Endothelial cell of hepatic sinusoid (primary cell): ENCODE results near the gene NKD1.

ENCODE experiments used
- in situ Hi-C: cut with HindIII; loops from 2 replicates; pipeline ENCODE4 v1.10.0; 2017; ENCODE audit warnings: low sequenced_read_pairs

The NKD1 gene

GRCh38 chr16:50557046-50557445 is 8.8 kb downstream of the NKD1 start:
- in situ Hi-C loops: loop anchor here (5.0 kb wide), 1 partner anchor 100 kb away; no protein-coding TSS in a partner anchor

GRCh38 chr16:50558913-50559312 is 10.7 kb downstream of the NKD1 start:
- in situ Hi-C loops: loop anchor here (5.0 kb wide), 1 partner anchor 98 kb away; no protein-coding TSS in a partner anchor

GRCh38 chr16:50559342-50559741 is 11.1 kb downstream of the NKD1 start:
- in situ Hi-C loops: loop anchor here (5.0 kb wide), 1 partner anchor 98 kb away; no protein-coding TSS in a partner anchor

GRCh38 chr16:50559804-50560514 is 11.8 kb downstream of the NKD1 start:
- in situ Hi-C loops: loop anchor here (5.0 kb wide), 1 partner anchor 97 kb away; no protein-coding TSS in a partner anchor

GRCh38 chr16:50560903-50561863 is 13.0 kb downstream of the NKD1 start:
- in situ Hi-C loops: no loop called here

- in situ Hi-C loops: no loop called here
Measured at GRCh38 chr16:50562657-50563056, 14.5 kb downstream of the NKD1 start.

- in situ Hi-C loops: no loop called here
Measured at GRCh38 chr16:50563989-50564388, 15.8 kb downstream of the NKD1 start.

- in situ Hi-C loops: no loop called here
Measured at GRCh38 chr16:50565428-50565827, 17.2 kb downstream of the NKD1 start.

- in situ Hi-C loops: no loop called here
Measured at GRCh38 chr16:50566014-50566962, 18.1 kb downstream of the NKD1 start.

GRCh38 chr16:50567651-50568050 is 19.5 kb downstream of the NKD1 start:
- in situ Hi-C loops: no loop called here

- in situ Hi-C loops: no loop called here
Measured at GRCh38 chr16:50568187-50568815, 20.1 kb downstream of the NKD1 start.

- in situ Hi-C loops: no loop called here
Measured at GRCh38 chr16:50570354-50570753, 22.2 kb downstream of the NKD1 start.

GRCh38 chr16:50570808-50571598 is 22.8 kb downstream of the NKD1 start:
- in situ Hi-C loops: no loop called here

GRCh38 chr16:50571786-50572185 is 23.6 kb downstream of the NKD1 start:
- in situ Hi-C loops: no loop called here

- in situ Hi-C loops: no loop called here
Measured at GRCh38 chr16:50572700-50573099, 24.5 kb downstream of the NKD1 start.

- in situ Hi-C loops: no loop called here
Measured at GRCh38 chr16:50573279-50573678, 25.1 kb downstream of the NKD1 start.

- in situ Hi-C loops: no loop called here
Measured at GRCh38 chr16:50573947-50574744, 25.9 kb downstream of the NKD1 start.

- in situ Hi-C loops: no loop called here
Measured at GRCh38 chr16:50574745-50575136, 26.5 kb downstream of the NKD1 start.
